Measurements from ENCODE around the gene ACTR5.
"Not testable (repeated sequence)": the region's sequence is repeated elsewhere in the genome, so short reads cannot be mapped to it uniquely, and the experiment has no call there.

ACTR5 gene

DNA sequence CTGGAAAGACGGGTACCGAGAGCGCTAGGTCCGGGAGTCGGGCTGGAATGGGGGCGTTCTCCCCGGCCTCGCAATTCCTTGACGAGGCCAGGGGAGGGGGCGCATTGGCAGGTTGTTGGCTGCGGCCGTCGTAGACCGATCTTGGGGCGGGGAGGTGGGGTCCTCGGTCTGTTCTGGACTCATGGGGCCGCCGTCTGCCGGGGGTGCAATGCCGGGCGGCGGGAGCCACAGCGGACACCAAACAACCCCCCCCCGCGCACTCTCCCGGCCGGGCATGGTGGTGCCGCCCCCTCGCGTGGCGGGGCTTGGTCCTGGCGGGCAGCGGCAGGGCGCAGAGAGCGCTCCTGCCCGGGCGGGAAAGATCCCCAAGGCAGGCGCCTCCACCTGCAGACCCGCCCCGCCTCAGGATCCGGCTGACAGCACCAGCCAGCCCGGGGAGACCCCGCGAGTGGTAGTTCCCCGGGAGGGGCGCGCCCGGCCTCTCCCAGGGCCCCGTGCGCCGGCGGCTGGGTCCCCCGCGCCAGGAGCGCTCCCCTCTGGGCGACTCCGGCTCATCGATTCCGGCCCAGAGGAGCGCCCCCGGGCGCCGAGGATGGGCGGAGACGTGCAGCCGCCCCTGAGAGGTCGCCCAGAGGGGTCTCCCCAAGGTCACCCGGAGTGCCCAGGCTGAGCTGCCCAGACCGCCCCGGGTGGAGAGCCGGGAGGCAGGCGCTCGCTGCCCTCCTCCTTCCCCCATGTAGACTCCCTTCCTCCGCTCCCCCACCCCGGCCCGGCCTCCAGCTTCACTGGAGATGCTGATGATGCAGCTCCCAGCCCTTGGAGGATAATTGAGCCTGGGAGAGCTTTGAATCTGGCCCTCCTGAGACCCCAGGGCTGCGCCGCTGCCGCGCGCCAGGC lies 57.9 kb downstream of the ACTR5 start:
- no peak for TF ChIP-seq JUND (IDR thresholded peaks at IDR 0.05; ENCODE audit: low read depth)
- no peak for DNase-seq (ENCODE audit: low read depth in 1 of 2, low spot score in 1 of 2)
- in situ Hi-C loops (cut with HindIII; ENCODE audit: low pct_unique_long_range_greater_than_20kb, low sequenced_read_pairs): no loop called here

DNA sequence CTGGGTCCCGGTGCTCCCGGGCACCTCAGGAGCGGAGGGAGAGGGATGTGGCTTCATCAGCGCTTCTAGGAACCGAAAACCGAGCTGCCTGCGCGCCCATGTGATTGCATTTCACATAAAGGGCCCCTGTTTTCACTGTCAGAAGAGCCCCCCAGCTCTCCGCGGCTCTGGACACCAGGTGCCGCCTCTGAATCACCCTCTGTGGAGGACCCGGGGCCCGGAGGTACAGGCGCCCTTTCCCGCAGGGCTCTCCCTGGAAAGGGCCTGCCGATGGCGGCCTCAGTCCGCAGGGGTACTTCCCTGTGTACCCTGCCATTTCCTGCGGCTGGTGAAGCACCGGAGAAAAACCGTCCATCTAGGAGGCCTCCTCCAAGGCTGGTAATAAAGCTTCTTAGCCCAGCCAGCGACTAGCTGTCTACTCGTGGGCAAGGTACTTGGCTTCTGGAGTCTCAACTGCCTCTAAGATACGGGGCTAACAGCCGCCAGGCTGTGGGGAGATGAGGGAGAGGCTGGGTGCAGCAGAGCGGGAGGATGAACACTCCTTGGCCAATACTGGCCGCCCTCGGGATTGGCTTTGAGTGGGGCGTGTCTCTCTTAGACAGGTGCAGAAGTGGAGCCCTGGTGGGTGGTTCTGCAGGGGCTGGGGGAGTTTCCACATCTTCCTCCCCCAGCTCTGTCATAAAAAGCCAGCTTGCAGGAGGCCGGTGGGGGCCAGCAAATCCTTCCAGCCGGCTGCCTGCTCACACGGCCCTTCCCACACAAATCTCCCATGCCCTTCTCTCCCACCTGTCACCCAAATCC lies 58.8 kb downstream of the ACTR5 start:
- DNase-seq (ENCODE audit: low read depth in 1 of 2, low spot score in 1 of 2): no peak
- in situ Hi-C loops (cut with HindIII; ENCODE audit: low pct_unique_long_range_greater_than_20kb, low sequenced_read_pairs): no loop called here
- TF ChIP-seq JUND (IDR thresholded peaks at IDR 0.05; ENCODE audit: low read depth): no peak

- in situ Hi-C loops (cut with HindIII; ENCODE audit: low pct_unique_long_range_greater_than_20kb, low sequenced_read_pairs): no loop called here
- DNase-seq (ENCODE audit: low read depth in 1 of 2, low spot score in 1 of 2): no peak
- TF ChIP-seq JUND (IDR thresholded peaks at IDR 0.05; ENCODE audit: low read depth): no peak
Observed at GRCh38 chr20:38809942-38810341, 61.7 kb downstream of the ACTR5 start.

- in situ Hi-C loops (cut with HindIII; ENCODE audit: low pct_unique_long_range_greater_than_20kb, low sequenced_read_pairs): no loop called here
Observed at GRCh38 chr20:38810926-38811630, 62.8 kb downstream of the ACTR5 start.

DNA sequence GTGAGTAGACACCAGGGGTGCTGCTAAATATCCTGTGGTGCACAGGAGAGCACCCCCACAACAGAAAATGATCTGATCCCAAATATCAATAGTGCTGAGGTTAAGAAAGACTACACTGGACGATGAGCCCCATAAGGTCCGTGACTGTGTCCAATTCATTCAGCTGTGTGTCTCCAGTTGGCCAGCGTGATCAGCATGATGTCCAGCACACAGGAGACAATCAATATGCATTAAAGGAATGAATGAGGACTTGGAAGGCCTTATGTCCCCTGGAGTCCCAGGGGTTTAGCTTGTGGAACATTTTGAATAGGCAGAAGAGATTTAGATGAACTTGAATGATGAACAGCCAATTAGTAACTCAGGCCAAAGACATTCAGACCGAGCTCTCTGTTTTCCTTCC lies 63.5 kb downstream of the ACTR5 start:
- no peak for TF ChIP-seq JUND (IDR thresholded peaks at IDR 0.05; ENCODE audit: low read depth)
- in situ Hi-C loops (cut with HindIII; ENCODE audit: low pct_unique_long_range_greater_than_20kb, low sequenced_read_pairs): no loop called here
- no peak for DNase-seq (ENCODE audit: low read depth in 1 of 2, low spot score in 1 of 2)

More at GRCh38 chr20:38810926-38811630, 62.8 kb downstream of the ACTR5 start:
- no peak for TF ChIP-seq JUND (IDR thresholded peaks at IDR 0.05; ENCODE audit: low read depth)
- DNase-seq (ENCODE audit: low read depth in 1 of 2, low spot score in 1 of 2): no peak

- TF ChIP-seq JUND (IDR thresholded peaks at IDR 0.05; ENCODE audit: low read depth): no peak
- in situ Hi-C loops (cut with HindIII; ENCODE audit: low pct_unique_long_range_greater_than_20kb, low sequenced_read_pairs): no loop called here
- no peak for DNase-seq (ENCODE audit: low read depth in 1 of 2, low spot score in 1 of 2)
Observed at GRCh38 chr20:38812182-38812581, 63.9 kb downstream of the ACTR5 start.

DNA sequence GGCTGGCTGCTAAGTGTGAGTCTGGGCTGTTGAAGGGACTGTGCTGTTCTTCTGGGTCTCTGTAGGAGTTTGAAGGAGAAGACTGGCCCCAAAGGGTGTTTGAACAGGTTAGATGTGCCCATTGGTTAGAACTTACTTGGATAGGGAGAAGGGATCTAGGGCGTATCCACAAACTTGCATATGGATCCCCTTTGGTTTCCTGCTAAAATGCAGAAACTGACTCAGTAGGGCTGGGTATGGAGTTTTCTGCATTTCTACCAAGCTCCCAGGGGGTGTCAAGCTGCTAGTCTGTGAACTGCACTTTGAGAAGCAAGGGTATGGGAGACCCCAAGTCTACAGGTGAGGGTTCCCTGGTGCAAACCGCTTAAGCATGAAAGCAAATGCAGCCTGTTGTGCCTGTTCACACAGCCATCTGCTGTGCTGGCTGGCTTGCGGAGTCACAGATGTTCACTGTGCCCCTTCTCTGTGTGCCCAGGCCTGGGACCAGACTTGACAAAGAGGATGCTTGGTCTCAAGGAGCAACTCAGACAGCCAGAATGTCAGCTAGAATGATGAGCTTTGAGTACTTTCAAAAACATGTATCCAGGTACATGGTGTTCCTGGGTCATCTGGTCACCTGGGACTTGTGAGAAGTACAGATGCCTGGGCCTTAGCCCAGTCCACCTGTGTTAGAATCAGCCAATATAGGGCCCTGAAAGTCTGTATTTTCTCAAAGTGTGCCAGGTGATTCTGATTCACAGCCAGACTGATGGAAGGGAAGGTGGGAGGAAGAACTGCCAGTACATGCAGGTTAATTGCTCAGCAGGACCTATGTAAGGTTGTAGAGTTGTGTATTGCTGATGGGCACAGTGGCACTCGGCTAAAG lies 64.7 kb downstream of the ACTR5 start:
- no peak for DNase-seq (ENCODE audit: low read depth in 1 of 2, low spot score in 1 of 2)
- TF ChIP-seq JUND (IDR thresholded peaks at IDR 0.05; ENCODE audit: low read depth): no peak
- in situ Hi-C loops (cut with HindIII; ENCODE audit: low pct_unique_long_range_greater_than_20kb, low sequenced_read_pairs): no loop called here

DNA sequence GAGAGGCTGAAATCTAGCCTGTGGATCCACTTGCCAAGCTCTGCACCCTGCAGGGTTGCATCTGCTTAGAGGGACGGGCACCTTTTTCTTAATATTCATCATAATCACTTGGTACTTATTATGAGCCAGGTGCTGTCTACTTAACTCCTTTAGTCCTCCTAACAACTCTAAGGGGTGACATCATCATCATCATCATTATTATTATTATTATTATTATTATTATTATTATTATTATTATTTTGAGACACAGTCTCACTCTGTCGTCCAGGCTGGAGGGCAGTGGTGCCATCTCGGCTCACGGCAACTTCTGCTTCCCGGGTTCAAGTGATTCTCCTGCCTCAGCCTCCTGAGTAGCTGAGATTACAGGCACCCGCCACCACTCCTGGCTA lies 65.3 kb downstream of the ACTR5 start:
- in situ Hi-C loops (cut with HindIII; ENCODE audit: low pct_unique_long_range_greater_than_20kb, low sequenced_read_pairs); DNase-seq (ENCODE audit: low read depth in 1 of 2, low spot score in 1 of 2): not testable (repeated sequence)

GRCh38 chr20:38815446-38815845 lies 67.2 kb downstream of the ACTR5 start:
- no peak for TF ChIP-seq JUND (IDR thresholded peaks at IDR 0.05; ENCODE audit: low read depth)
- in situ Hi-C loops (cut with HindIII; ENCODE audit: low pct_unique_long_range_greater_than_20kb, low sequenced_read_pairs): no loop called here
- no peak for DNase-seq (ENCODE audit: low read depth in 1 of 2, low spot score in 1 of 2)

GRCh38 chr20:38818113-38819065 lies 70.1 kb downstream of the ACTR5 start:
- in situ Hi-C loops (cut with HindIII; ENCODE audit: low pct_unique_long_range_greater_than_20kb, low sequenced_read_pairs): no loop called here
- no peak for DNase-seq (ENCODE audit: low read depth in 1 of 2, low spot score in 1 of 2)
- TF ChIP-seq JUND (IDR thresholded peaks at IDR 0.05; ENCODE audit: low read depth): no peak

Measured in T47D (cell line).